Upper lobe of left lung (tissue), 6 donors: ENCODE data around the gene MKLN1. TPM values are rescaled to one million over a fixed set of nuclear protein-coding genes. Genes with fewer than 3 reads are reported as not detected.

Experiments used
- ATAC-seq, 2 donors: fragments of 200-7000 bp; cut with Tn5 transposase; one replicate each; pipeline ENCODE4 v1.9.1; 2022; ENCODE audit warnings: mild to moderate bottlenecking in 2 of 2, moderate library complexity in 2 of 2; ENCODE audit not compliant: low FRiP score in 2 of 2
- DNase-seq, 2 donors: peaks; one replicate each; pipeline ENCODE4 v3.0.0-alpha.2; 2019 to 2020
- H3K27ac ChIP-seq, 4 donors: fragments of 200-600 bp; sonication (generic); one replicate each; pipeline ENCODE4 v1.5.1; 2016 to 2019
- H3K27me3 ChIP-seq, 4 donors: fragments of 200-600 bp; sonication (generic); one replicate each; pipeline ENCODE4 v1.5.1; 2017 to 2019
- H3K36me3 ChIP-seq, 4 donors: fragments of 200-600 bp; sonication (generic); one replicate each; pipeline ENCODE4 v1.5.1; 2016 to 2019
- H3K4me1 ChIP-seq, 4 donors: fragments of 200-600 bp; sonication (generic); one replicate each; pipeline ENCODE4 v1.5.1; 2018 to 2019
- H3K4me3 ChIP-seq, 4 donors: fragments of 200-600 bp; sonication (generic); one replicate each; pipeline ENCODE4 v1.5.1; 2017 to 2019; ENCODE audit warnings: mild to moderate bottlenecking in 2 of 4, moderate library complexity in 1 of 4
- H3K9me3 ChIP-seq, 4 donors: fragments of 200-600 bp; sonication (generic); one replicate each; pipeline ENCODE4 v1.5.1; 2018 to 2019
- EP300 ChIP-seq, 4 donors: sonication (generic); formaldehyde crosslinking; IDR thresholded peaks; one replicate each; pipeline ENCODE4 v1.5.1; 2017; ENCODE audit warnings: antibody characterized with exemption in 4 of 4, control low read depth in 2 of 4
- POLR2A ChIP-seq, 4 donors: fragments of 450-650 bp; IDR thresholded peaks; one replicate each; pipeline ENCODE4 v1.5.1; 2016 to 2017; ENCODE audit warnings: antibody characterized with exemption in 4 of 4, mild to moderate bottlenecking in 2 of 4
- POLR2AphosphoS5 ChIP-seq, 2 donors: sonication (generic); formaldehyde crosslinking; IDR thresholded peaks; one replicate each; pipeline ENCODE4 v1.5.1; 2017; ENCODE audit warnings: antibody characterized with exemption in 2 of 2
- WGBS, 2 donors: methylation state at CpG; one replicate each; pipeline ENCODE4 v1.1.5; 2017 to 2018; 5-methylcytosine and 5-hydroxymethylcytosine counted together
- total RNA-seq, 6 donors: library from RNA; depleted of rRNA in 4 of 6; stranded (reverse); fragments of >200 nt in 4 of 6; gene quantifications; one replicate each; pipeline versions ENCODE4 v1.1.0 to v1.2.1, GENCODE V29; 2016 to 2021
- TF ChIP-seq, protein P1 (sequence below), 6 experiments: fragments of 450-650 bp in 4 of 6; fragments of 200-600 bp in 2 of 6; sonication (generic) in 2 of 6; IDR thresholded peaks; one replicate each; pipeline ENCODE4 v1.5.1; 2016 to 2019; ENCODE audit warnings: antibody characterized with exemption in 6 of 6
- donor health status: DM: no; HTN: no; CAD: no; lungs with moderate emphysema.
- donor health status: DM: no; HTN: yes; CAD: no; lungs with severe emphysema.

MKLN1 gene
- total RNA-seq, 6 donors from 2014 or later = 36.7 to 105 (median 44.5) TPM

DNA sequence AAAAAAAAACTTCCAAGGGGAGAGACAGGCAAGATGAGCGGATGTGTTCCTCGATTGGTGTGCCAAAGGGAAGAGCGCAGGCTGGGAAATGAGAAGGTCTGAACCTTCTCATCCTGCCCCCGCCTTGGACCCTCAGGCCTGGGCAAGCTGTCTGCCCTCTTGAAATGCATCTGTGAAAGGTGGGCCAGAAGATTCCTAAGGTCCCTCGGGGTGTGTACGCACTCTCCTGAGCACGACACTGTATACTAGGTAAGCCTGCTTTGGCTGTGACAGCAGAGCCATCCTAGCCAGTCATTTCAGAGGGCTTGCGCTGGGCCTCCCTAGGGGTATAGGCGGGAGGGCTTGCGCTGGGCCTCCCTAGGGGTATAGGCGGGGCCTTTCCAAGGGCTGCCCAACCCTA is 201.9 kb downstream of the MKLN1 start:
- no peaks in the 10 kb centered on the region for H3K36me3 ChIP-seq
- peak overlapping the region; percentile 31 to 60 (median 49) for H3K27ac ChIP-seq
- H3K27me3 ChIP-seq = no peaks in the 10 kb centered on the region
- DNase-seq (no peak), ATAC-seq (no peak)
- no peaks in the 10 kb centered on the region for H3K9me3 ChIP-seq
- TF ChIP-seq EP300 (IDR thresholded peaks at IDR 0.05) (no peak), POLR2A (IDR thresholded peaks at IDR 0.05) (no peak), POLR2AphosphoS5 (IDR thresholded peaks at IDR 0.05) (no peak)
- TF ChIP-seq, protein P1, sequence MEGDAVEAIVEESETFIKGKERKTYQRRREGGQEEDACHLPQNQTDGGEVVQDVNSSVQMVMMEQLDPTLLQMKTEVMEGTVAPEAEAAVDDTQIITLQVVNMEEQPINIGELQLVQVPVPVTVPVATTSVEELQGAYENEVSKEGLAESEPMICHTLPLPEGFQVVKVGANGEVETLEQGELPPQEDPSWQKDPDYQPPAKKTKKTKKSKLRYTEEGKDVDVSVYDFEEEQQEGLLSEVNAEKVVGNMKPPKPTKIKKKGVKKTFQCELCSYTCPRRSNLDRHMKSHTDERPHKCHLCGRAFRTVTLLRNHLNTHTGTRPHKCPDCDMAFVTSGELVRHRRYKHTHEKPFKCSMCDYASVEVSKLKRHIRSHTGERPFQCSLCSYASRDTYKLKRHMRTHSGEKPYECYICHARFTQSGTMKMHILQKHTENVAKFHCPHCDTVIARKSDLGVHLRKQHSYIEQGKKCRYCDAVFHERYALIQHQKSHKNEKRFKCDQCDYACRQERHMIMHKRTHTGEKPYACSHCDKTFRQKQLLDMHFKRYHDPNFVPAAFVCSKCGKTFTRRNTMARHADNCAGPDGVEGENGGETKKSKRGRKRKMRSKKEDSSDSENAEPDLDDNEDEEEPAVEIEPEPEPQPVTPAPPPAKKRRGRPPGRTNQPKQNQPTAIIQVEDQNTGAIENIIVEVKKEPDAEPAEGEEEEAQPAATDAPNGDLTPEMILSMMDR (IDR thresholded peaks at IDR 0.05) = no peak
- H3K4me1 ChIP-seq = peaks cover 10 to 16% (median 15%) of the 10 kb centered on the region in 4 donors
- 66 to 81% methylated on average over 8 to 10 of the region's 11 CpGs for WGBS, 2 donors
- no peak overlapping the region for H3K4me3 ChIP-seq

DNA sequence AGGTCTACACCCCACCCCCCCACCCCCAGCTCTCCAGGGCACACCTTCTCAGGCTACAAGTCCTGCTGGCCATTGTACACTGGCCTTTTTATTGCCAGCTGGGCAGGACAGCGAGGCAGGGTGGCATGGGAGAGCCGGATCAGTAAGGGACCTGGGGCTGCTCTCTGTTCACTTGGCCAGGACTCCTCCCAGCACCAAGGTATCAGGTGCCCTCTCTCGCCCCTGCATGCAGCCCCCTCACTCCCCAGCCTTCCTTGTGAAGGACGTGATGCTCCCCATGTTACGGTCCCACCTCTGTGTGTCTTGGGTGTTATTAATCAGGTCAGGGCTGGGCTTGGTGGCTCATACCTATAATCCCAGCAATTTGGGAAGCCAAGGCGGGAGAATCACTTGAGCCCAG is 202.5 kb downstream of the MKLN1 start:
- ATAC-seq (no peak), DNase-seq (no peak)
- Histone ChIP-seq H3K27ac (peak overlapping the region in 3 of 4 donors; percentile 31 to 60 (median 54)), H3K4me1 (peaks cover 10 to 16% (median 15%) of the 10 kb centered on the region in 4 donors), H3K36me3 (no peaks in the 10 kb centered on the region), H3K9me3 (no peaks in the 10 kb centered on the region), H3K4me3 (no peak overlapping the region), H3K27me3 (no peaks in the 10 kb centered on the region)
- TF ChIP-seq EP300 (IDR thresholded peaks at IDR 0.05) = no peak
- TF ChIP-seq POLR2AphosphoS5 (IDR thresholded peaks at IDR 0.05) = no peak
- TF ChIP-seq POLR2A (IDR thresholded peaks at IDR 0.05) = no peak
- TF ChIP-seq, protein P1 (IDR thresholded peaks at IDR 0.05) = no peak
- 89 to 97% methylated on average over 6 of the region's 6 CpGs for WGBS, 2 donors

DNA sequence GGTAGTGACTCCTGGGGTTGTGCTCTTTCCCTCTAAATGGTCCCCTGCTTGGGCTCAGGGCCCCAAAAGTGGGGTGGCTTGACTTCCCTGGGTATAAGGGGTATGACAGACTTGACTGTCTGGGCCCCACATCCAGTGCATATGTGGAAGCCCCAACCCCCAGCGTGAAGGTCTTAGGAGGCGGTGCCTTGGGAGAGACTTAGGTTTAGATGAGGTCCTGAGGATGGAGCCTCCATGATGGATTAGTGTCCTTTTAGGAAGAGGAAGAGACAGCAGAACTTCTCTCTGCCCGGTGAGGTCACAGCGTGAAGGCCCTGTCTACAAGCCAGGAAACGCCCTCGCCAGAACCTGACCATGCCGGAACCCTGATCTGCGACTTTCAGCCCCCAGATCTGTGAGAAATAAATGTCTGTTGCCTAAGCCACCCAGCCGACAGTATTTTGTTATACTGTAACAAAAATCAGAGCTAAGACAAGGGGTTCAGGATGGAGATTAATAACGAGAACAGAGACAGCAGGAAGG is 205.0 kb downstream of the MKLN1 start:
- H3K9me3 ChIP-seq = no peaks in the 10 kb centered on the region
- TF ChIP-seq EP300 (IDR thresholded peaks at IDR 0.05) = no peak
- TF ChIP-seq POLR2A (IDR thresholded peaks at IDR 0.05) = no peak
- TF ChIP-seq, protein P1 (IDR thresholded peaks at IDR 0.05) = no peak
- TF ChIP-seq POLR2AphosphoS5 (IDR thresholded peaks at IDR 0.05) = no peak
- no peak overlapping the region for H3K4me3 ChIP-seq
- H3K36me3 ChIP-seq = no peaks in the 10 kb centered on the region
- no peaks in the 10 kb centered on the region for H3K27me3 ChIP-seq
- no peak for ATAC-seq
- peaks cover 10 to 15% (median 13%) of the 10 kb centered on the region in 4 donors for H3K4me1 ChIP-seq
- WGBS, 2 donors = 67 to 79% methylated on average over 9 to 10 of the region's 10 CpGs
- DNase-seq = no peak
- peak overlapping the region; percentile 61 to 82 (median 80) for H3K27ac ChIP-seq

DNA sequence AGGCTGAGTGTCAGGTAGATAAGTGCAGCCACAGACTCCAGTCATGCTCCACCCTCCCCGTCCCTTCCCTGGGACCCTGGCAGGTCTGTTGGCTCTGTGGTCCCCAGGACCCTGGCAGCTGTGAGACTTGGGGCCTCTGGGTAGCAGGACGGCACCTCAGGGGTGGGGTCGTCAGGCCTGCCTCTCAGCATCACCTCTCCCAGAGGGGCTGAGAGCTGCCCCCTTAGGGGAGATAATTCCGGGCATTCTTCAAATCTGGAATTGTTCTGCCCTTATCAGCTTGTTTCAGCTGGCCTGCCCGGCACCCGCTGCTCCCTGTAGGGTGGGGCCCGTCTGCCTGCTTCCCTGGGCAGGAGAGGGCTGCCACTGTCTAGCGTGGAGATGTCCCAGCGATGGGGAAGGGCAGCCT is 205.5 kb downstream of the MKLN1 start:
- H3K4me3 ChIP-seq = no peak overlapping the region
- no peaks in the 10 kb centered on the region for H3K27me3 ChIP-seq
- peaks cover 12 to 19% (median 16%) of the 10 kb centered on the region in 4 donors for H3K4me1 ChIP-seq
- DNase-seq = peak in 1 of 2 donors; percentile 50
- H3K27ac ChIP-seq = peak overlapping the region; percentile 61 to 82 (median 80)
- no peaks in the 10 kb centered on the region for H3K36me3 ChIP-seq
- ATAC-seq = peak; percentile 7 to 35
- no peaks in the 10 kb centered on the region for H3K9me3 ChIP-seq
- 55% methylated on average over 9 of the region's 9 CpGs; no CpG with 5 or more reads in 1 of the 2 donors for WGBS, 2 donors
- TF ChIP-seq EP300 (IDR thresholded peaks at IDR 0.05) (peak in 1 of 4 donors; percentile 19), POLR2AphosphoS5 (IDR thresholded peaks at IDR 0.05) (peak in 1 of 2 donors; percentile 21), POLR2A (IDR thresholded peaks at IDR 0.05) (no peak)

DNA sequence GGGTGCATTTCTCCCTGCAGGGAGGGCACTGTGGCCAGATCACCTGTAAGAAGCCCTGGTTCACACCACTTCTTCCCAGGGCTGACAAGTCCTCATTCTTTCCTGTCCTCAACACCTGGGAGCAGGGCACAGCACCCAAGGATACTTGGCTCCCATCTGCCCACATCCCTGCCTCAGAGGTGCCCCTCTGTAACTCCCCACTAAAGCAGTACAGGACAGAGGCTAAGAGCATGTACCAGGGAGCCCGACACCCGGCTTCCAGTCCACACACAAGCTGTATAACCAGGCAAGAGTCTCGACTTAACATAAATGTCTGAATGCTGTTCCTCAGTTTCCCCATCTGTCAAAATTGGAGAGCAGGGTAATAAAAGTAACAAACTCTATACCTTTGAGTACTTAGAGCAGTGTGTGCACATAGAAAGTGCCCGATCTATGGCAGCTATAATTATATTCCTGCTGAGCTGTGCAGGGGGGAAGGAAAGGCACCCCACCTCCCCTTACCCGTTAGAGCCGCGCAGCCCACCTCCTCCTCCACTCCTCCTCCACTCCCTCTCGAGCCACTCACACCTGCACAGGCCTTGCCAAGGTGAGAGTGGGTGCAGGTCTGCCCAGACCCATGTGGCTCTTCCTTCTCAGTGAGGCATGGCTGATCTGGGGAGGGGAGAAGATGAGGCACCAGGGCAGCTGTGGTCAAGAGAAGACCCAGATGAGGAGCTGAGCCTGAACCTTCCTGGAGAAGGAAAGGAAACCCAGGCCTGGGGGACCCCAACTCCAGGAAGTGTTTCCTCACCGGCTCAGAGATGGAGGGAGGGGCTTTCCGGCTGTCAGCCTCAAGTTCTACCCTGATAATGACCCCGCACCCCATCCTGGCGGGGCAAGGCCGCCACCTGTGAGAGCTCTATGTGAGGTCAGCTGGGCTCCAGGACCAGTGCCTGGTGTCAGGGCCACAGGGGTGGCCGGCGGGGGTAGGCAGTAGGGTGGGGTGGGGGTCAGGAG is 206.2 kb downstream of the MKLN1 start:
- Histone ChIP-seq H3K4me1 (peaks cover 17 to 26% (median 21%) of the 10 kb centered on the region in 4 donors), H3K4me3 (no peak overlapping the region), H3K36me3 (no peaks in the 10 kb centered on the region), H3K27ac (peak overlapping the region; percentile 61 to 82 (median 80)), H3K9me3 (no peaks in the 10 kb centered on the region), H3K27me3 (no peaks in the 10 kb centered on the region)
- WGBS, 2 donors = 82 to 85% methylated on average over 10 to 15 of the region's 15 CpGs
- DNase-seq (peak in 1 of 2 donors; percentile 48), ATAC-seq (no peak)
- TF ChIP-seq, protein P1 (IDR thresholded peaks at IDR 0.05) = no peak
- no peak for TF ChIP-seq POLR2A (IDR thresholded peaks at IDR 0.05)
- TF ChIP-seq POLR2AphosphoS5 (IDR thresholded peaks at IDR 0.05) = no peak
